ENCODE data around the gene PRR23E. TPM values are rescaled to one million over a fixed set of nuclear protein-coding genes. Genes with fewer than 3 reads are reported as not detected.

The PRR23E gene
- total and polyA plus RNA-seq, 2 experiments from 2014 or later, result not detected

DNA sequence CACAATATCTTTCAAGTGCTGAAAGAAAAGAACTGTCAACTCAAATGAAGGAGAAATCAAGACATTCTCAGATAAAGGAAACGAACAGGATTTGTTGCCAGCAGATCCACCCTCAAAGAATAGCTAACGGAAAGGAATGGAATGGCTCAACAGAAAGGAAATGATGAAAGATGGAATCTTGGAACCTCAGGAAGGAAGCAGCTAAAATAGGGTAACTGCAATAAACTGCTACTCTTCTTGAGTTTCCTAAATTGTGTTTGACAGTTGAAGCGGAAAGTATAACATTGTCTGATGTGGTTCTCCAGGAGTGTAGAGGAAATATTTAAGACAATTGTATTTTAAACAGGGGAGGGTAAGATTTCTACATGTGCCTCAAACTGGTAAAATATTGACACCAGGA, 22.0 kb downstream of the PRR23E start (continued):
- no peak for TF ChIP-seq EZH2 (IDR thresholded peaks at IDR 0.05; ENCODE audit: low read depth, unreplicated experiment)

DNA sequence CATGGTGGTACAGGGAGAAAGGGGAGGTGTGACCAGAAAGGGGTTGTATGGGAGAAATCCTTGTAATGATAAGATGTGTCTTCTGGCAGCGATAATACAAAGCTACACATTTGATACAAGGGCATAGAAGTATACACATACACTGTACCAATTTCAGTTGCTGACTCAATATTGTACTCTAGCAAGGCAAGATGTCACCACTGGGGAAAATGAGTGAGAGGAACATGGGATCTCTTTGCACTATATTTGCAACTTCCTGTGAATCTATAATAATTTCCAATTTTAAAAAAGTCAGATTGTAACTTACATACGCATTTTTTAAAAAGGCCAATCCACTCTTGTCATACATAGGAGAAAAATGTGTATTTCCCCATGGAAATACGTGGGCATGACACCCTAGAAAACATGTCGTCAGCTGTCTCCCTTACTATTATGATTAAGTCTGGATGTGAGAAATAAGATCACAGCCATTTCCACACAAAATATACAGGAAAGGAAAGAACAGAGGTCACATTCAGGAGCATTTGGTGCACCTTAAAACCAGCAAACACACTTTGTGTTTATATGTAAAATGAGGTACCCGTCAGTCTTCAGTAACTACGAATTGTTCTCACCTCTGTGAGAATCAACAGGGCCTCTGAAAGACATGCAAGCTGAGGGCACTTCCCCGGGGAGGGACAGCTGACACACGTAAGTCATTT, 22.9 kb downstream of the PRR23E start:
- H3K4me2 ChIP-seq, result no peak overlapping the region
- DNase-seq (ENCODE audit: low spot score), result no peak

More for the DNA sequence above, 22.9 kb downstream of the PRR23E start:
- H3K4me3 Mint-ChIP-seq, result no peak overlapping the region
- TF ChIP-seq, protein P1, sequence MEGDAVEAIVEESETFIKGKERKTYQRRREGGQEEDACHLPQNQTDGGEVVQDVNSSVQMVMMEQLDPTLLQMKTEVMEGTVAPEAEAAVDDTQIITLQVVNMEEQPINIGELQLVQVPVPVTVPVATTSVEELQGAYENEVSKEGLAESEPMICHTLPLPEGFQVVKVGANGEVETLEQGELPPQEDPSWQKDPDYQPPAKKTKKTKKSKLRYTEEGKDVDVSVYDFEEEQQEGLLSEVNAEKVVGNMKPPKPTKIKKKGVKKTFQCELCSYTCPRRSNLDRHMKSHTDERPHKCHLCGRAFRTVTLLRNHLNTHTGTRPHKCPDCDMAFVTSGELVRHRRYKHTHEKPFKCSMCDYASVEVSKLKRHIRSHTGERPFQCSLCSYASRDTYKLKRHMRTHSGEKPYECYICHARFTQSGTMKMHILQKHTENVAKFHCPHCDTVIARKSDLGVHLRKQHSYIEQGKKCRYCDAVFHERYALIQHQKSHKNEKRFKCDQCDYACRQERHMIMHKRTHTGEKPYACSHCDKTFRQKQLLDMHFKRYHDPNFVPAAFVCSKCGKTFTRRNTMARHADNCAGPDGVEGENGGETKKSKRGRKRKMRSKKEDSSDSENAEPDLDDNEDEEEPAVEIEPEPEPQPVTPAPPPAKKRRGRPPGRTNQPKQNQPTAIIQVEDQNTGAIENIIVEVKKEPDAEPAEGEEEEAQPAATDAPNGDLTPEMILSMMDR (conservative IDR thresholded peaks at IDR 0.05; ENCODE audit: low read depth in 2 of 2), result no peak
- TF ChIP-seq ZNF114 (CRISPR knock-in tag; IDR thresholded peaks at IDR 0.05) (no peak), ZNF331 (CRISPR knock-in tag; IDR thresholded peaks at IDR 0.05; ENCODE audit: low read depth) (no peak), CREB1 (CRISPR knock-in tag; IDR thresholded peaks at IDR 0.05; ENCODE audit: low read depth) (no peak), EZH2 (IDR thresholded peaks at IDR 0.05; ENCODE audit: low read depth, unreplicated experiment) (no peak), NANOG (IDR thresholded peaks at IDR 0.05; ENCODE audit: borderline replicate concordance) (no peak), EZH2phosphoT487 (IDR thresholded peaks at IDR 0.05; ENCODE audit: unreplicated experiment) (no peak)
- TF ChIP-seq, protein P2, sequence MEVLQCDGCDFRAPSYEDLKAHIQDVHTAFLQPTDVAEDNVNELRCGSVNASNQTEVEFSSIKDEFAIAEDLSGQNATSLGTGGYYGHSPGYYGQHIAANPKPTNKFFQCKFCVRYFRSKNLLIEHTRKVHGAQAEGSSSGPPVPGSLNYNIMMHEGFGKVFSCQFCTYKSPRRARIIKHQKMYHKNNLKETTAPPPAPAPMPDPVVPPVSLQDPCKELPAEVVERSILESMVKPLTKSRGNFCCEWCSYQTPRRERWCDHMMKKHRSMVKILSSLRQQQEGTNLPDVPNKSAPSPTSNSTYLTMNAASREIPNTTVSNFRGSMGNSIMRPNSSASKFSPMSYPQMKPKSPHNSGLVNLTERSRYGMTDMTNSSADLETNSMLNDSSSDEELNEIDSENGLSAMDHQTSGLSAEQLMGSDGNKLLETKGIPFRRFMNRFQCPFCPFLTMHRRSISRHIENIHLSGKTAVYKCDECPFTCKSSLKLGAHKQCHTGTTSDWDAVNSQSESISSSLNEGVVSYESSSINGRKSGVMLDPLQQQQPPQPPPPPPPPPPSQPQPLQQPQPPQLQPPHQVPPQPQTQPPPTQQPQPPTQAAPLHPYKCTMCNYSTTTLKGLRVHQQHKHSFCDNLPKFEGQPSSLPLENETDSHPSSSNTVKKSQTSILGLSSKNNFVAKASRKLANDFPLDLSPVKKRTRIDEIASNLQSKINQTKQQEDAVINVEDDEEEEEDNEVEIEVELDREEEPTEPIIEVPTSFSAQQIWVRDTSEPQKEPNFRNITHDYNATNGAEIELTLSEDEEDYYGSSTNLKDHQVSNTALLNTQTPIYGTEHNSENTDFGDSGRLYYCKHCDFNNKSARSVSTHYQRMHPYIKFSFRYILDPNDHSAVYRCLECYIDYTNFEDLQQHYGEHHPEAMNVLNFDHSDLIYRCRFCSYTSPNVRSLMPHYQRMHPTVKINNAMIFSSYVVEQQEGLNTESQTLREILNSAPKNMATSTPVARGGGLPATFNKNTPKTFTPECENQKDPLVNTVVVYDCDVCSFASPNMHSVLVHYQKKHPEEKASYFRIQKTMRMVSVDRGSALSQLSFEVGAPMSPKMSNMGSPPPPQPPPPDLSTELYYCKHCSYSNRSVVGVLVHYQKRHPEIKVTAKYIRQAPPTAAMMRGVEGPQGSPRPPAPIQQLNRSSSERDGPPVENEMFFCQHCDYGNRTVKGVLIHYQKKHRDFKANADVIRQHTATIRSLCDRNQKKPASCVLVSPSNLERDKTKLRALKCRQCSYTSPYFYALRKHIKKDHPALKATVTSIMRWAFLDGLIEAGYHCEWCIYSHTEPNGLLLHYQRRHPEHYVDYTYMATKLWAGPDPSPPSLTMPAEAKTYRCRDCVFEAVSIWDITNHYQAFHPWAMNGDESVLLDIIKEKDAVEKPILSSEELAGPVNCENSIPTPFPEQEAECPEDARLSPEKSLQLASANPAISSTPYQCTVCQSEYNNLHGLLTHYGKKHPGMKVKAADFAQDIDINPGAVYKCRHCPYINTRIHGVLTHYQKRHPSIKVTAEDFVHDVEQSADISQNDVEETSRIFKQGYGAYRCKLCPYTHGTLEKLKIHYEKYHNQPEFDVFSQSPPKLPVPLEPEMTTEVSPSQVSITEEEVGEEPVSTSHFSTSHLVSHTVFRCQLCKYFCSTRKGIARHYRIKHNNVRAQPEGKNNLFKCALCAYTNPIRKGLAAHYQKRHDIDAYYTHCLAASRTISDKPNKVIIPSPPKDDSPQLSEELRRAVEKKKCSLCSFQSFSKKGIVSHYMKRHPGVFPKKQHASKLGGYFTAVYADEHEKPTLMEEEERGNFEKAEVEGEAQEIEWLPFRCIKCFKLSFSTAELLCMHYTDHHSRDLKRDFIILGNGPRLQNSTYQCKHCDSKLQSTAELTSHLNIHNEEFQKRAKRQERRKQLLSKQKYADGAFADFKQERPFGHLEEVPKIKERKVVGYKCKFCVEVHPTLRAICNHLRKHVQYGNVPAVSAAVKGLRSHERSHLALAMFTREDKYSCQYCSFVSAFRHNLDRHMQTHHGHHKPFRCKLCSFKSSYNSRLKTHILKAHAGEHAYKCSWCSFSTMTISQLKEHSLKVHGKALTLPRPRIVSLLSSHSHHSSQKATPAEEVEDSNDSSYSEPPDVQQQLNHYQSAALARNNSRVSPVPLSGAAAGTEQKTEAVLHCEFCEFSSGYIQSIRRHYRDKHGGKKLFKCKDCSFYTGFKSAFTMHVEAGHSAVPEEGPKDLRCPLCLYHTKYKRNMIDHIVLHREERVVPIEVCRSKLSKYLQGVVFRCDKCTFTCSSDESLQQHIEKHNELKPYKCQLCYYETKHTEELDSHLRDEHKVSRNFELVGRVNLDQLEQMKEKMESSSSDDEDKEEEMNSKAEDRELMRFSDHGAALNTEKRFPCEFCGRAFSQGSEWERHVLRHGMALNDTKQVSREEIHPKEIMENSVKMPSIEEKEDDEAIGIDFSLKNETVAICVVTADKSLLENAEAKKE (CRISPR knock-in tag; IDR thresholded peaks at IDR 0.05), result no peak
- TF ChIP-seq, protein P3, sequence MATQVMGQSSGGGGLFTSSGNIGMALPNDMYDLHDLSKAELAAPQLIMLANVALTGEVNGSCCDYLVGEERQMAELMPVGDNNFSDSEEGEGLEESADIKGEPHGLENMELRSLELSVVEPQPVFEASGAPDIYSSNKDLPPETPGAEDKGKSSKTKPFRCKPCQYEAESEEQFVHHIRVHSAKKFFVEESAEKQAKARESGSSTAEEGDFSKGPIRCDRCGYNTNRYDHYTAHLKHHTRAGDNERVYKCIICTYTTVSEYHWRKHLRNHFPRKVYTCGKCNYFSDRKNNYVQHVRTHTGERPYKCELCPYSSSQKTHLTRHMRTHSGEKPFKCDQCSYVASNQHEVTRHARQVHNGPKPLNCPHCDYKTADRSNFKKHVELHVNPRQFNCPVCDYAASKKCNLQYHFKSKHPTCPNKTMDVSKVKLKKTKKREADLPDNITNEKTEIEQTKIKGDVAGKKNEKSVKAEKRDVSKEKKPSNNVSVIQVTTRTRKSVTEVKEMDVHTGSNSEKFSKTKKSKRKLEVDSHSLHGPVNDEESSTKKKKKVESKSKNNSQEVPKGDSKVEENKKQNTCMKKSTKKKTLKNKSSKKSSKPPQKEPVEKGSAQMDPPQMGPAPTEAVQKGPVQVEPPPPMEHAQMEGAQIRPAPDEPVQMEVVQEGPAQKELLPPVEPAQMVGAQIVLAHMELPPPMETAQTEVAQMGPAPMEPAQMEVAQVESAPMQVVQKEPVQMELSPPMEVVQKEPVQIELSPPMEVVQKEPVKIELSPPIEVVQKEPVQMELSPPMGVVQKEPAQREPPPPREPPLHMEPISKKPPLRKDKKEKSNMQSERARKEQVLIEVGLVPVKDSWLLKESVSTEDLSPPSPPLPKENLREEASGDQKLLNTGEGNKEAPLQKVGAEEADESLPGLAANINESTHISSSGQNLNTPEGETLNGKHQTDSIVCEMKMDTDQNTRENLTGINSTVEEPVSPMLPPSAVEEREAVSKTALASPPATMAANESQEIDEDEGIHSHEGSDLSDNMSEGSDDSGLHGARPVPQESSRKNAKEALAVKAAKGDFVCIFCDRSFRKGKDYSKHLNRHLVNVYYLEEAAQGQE (IDR thresholded peaks at IDR 0.05; ENCODE audit: unreplicated experiment), result no peak
- TF ChIP-seq, protein P4, sequence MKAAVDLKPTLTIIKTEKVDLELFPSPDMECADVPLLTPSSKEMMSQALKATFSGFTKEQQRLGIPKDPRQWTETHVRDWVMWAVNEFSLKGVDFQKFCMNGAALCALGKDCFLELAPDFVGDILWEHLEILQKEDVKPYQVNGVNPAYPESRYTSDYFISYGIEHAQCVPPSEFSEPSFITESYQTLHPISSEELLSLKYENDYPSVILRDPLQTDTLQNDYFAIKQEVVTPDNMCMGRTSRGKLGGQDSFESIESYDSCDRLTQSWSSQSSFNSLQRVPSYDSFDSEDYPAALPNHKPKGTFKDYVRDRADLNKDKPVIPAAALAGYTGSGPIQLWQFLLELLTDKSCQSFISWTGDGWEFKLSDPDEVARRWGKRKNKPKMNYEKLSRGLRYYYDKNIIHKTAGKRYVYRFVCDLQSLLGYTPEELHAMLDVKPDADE (IDR thresholded peaks at IDR 0.05), result no peak
- no peaks in the 10 kb centered on the region for H3K27me3 ChIP-seq (ENCODE audit: insufficient read depth)
- H3K36me3 Mint-ChIP-seq (ENCODE audit: low read depth), result no peaks in the 10 kb centered on the region
- H3K4me1 ChIP-seq (ENCODE audit: insufficient read depth), result no peaks in the 10 kb centered on the region
- no peak for ATAC-seq
- H3K27ac ChIP-seq (ENCODE audit: low read depth), result no peak overlapping the region
- no peak overlapping the region for H3K4me3 ChIP-seq
- H3K9me3 Mint-ChIP-seq, result no peaks in the 10 kb centered on the region
- no peak overlapping the region for H2AFZ ChIP-seq
- no peaks in the 10 kb centered on the region for H3K79me2 ChIP-seq (replicated peaks; ENCODE audit: insufficient read depth)
- H3K27ac Mint-ChIP-seq, result no peak overlapping the region
- H4K20me1 ChIP-seq (replicated peaks; ENCODE audit: insufficient read depth), result no peaks in the 10 kb centered on the region
- H3K9me2 ChIP-seq (ENCODE audit: insufficient read depth), result no peaks in the 10 kb centered on the region
- no peaks in the 10 kb centered on the region for H3K36me3 ChIP-seq (ENCODE audit: insufficient read depth)
- H3K27me3 Mint-ChIP-seq (ENCODE audit: insufficient read depth, low read depth, poor library complexity), result peaks cover 3% of the 10 kb centered on the region
- H3F3A ChIP-seq (replicated peaks; ENCODE audit: low read depth), result no peaks in the 10 kb centered on the region
- H3K4me1 Mint-ChIP-seq, result peaks cover 5% of the 10 kb centered on the region; the same call in 1 of the 3 replicates

Measured in GM23338 (cell line).